BJ (cell line): ENCODE results near the gene PRRT1. TPM values are rescaled to one million over a fixed set of nuclear protein-coding genes. Genes with fewer than 3 reads are reported as not detected.
"Not testable (repeated sequence)": the region's sequence is repeated elsewhere in the genome, so short reads cannot be mapped to it uniquely, and the experiment has no call there.

Experiments used
- CTCF ChIA-PET: fragments of 350-600 bp; formaldehyde crosslinking; extraction: SDS; loops from one replicate; lab custom pipeline; 2021; ENCODE audit warnings: antibody characterized with exemption, inconsistent platforms; lab: Yijun Ruan, JAX
- POLR2A ChIA-PET: fragments of 300-600 bp; sonication (Branson Sonifier 250); formaldehyde crosslinking; extraction: SDS; loops from one replicate; lab custom pipeline; 2021; ENCODE audit warnings: antibody characterized with exemption; lab: Charles Lee
- DNase-seq: peaks from one replicate; pipeline ENCODE4 v3.0.0-alpha.2; 2011; ENCODE audit warnings: low read depth
- H3K27me3 ChIP-seq: 2 replicates; pipeline ENCODE4 v1.6.0; 2011; ENCODE audit warnings: low read length; ENCODE audit not compliant: control insufficient read depth, insufficient read depth
- H3K36me3 ChIP-seq: 2 replicates; pipeline ENCODE4 v1.5.1; 2011; ENCODE audit warnings: low read length; ENCODE audit not compliant: control insufficient read depth, insufficient read depth
- H3K4me3 ChIP-seq: 2 replicates; pipeline ENCODE4 v1.5.1; 2011; ENCODE audit warnings: low read depth, mild to moderate bottlenecking, control low read depth, low read length
- polyA plus RNA-seq: library from polyadenylated mRNA; depleted of rRNA; stranded (reverse); fragments of >200 nt; gene quantifications from 2 replicates; pipeline ENCODE4 v1.2.3, GENCODE V29; 2011
- TF ChIP-seq, protein P1 (sequence below): IDR thresholded peaks from 2 replicates; pipeline ENCODE4 v1.5.1; 2011; ENCODE audit warnings: low read depth, mild to moderate bottlenecking, control low read depth, inconsistent platforms, low read length, moderate library complexity; ENCODE audit not compliant: insufficient read depth

Gene PRRT1
- polyA plus RNA-seq, 1 experiment, result 0.78 TPM

DNA sequence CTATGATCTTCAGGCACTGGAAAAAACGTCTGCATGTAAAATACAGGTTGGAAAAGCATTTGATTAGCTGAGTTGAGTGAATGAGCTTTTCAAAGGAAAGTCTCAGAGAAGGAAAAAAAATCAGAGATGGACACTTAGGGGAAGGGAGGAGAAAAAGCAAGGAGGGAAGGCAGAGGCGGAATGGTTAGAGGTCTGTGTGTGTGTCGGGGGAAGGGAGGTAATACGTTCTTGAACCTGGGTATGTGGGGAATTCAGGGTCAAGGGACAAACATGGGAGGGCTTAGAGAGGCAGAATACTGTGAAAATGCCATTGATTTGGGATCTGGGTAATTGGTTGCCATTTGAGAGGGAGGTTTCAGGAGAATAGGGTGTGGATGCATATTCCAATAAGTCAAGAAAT lies 5.1 kb downstream of the PRRT1 start:
- no peak for DNase-seq
- TF ChIP-seq, protein P1, sequence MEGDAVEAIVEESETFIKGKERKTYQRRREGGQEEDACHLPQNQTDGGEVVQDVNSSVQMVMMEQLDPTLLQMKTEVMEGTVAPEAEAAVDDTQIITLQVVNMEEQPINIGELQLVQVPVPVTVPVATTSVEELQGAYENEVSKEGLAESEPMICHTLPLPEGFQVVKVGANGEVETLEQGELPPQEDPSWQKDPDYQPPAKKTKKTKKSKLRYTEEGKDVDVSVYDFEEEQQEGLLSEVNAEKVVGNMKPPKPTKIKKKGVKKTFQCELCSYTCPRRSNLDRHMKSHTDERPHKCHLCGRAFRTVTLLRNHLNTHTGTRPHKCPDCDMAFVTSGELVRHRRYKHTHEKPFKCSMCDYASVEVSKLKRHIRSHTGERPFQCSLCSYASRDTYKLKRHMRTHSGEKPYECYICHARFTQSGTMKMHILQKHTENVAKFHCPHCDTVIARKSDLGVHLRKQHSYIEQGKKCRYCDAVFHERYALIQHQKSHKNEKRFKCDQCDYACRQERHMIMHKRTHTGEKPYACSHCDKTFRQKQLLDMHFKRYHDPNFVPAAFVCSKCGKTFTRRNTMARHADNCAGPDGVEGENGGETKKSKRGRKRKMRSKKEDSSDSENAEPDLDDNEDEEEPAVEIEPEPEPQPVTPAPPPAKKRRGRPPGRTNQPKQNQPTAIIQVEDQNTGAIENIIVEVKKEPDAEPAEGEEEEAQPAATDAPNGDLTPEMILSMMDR, result no peak
- Histone ChIP-seq H3K36me3 (peaks cover 6% of the 10 kb centered on the region), H3K4me3 (no peak overlapping the region), H3K27me3 (no peaks in the 10 kb centered on the region)
- CTCF ChIA-PET, result interaction anchor here (1.5 kb wide), 1 partner anchor 28 kb away, joined by 5 read pairs; no protein-coding TSS in a partner anchor
- POLR2A ChIA-PET, result no interaction called here

DNA sequence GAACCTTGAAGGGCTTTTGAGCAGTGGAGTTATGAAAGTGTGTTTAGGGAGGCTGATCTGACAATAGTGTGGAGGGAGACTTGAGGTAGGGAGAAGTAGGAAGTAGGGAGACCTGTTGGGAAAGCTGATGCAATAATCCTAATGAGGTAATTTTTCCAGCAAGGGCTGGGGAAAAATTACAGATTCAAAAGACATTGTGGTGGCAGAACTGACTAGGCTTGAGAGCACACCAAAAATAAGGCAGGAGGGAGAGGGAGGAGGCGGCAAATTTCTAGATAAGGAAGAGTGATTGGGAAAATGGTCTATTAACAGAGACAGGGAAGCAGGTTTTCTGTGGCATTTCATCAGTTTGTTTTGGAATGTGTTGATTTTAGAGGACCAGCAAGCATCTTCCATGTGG lies 5.5 kb downstream of the PRRT1 start:
- ChIA-PET CTCF (interaction anchor here (0.8 to 1.5 kb wide), 3 partner anchors 18 to 32 kb away, joined by 3 to 5 read pairs (median 3); partner anchors contain the start of gene ATF6B), POLR2A (interaction anchor here (0.6 kb wide), 1 partner anchor 709 kb away, joined by 4 read pairs; no protein-coding TSS in a partner anchor)
- peaks cover 6% of the 10 kb centered on the region for H3K36me3 ChIP-seq
- DNase-seq, result no peak
- no peak overlapping the region for H3K4me3 ChIP-seq
- TF ChIP-seq, protein P1, result no peak
- no peaks in the 10 kb centered on the region for H3K27me3 ChIP-seq

DNA sequence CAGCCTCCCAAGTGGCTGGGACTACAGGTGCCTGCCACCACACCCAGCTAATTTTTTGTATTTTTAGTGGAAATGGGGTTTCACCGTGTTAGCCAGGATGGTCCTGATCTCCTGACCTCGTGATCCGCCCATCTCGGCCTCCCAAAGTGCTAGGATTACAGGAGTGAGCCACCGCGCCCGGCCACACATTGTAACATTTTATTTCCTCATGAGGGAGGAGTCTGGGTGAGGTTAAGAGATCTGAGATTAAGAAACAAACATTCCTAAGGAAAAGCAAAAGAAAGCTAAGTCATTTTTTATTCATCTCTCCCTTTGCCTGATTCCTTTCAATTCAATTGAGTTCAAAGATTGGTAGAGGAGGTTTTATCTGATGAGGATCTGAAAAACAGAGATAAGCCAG lies 7.5 kb downstream of the PRRT1 start:
- POLR2A ChIA-PET, result interaction anchor here (0.9 kb wide), 1 partner anchor 167 kb away, joined by 8 read pairs; no protein-coding TSS in a partner anchor
- not testable (repeated sequence) for H3K4me3 ChIP-seq, DNase-seq, H3K27me3 ChIP-seq, H3K36me3 ChIP-seq
- CTCF ChIA-PET, result interaction anchor here (1.0 to 1.4 kb wide), 2 partner anchors 16 to 25 kb away, joined by 3 to 7 read pairs; partner anchors contain the start of gene ATF6B

DNA sequence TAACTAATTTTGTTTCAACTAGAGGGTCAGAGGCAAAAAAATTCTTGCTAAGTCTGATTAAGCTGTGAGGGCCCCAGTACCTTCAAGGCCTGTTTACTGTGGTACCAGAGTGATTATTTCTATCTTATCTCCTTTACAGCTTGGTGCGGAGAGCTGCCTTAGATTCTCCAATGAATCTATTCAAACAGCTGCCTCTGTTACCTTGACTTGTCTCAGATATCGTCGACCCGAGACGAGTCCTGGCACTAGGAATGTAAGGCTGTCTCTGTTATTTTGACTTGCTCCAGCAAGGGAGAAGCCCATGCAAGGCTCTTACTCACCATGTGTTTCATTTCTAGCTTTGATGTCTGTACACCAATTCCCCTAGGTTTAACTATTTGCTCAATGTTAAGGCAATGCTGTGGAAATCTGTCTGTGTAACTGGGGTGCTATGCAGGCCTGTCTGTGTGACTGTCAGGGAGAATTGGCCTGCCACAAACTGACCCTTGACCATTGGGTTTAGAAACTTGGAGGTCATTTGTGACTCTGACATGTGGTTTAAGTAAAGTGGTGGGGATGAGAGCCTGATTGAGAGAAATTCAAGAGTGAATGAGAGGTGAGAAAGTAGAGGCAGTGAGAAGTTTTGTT lies 11.2 kb downstream of the PRRT1 start:
- ChIA-PET CTCF (interaction anchor here (1.0 to 1.5 kb wide), 2 partner anchors 11 to 25 kb away, joined by 3 to 4 read pairs; partner anchors contain the start of gene FKBPL), POLR2A (no interaction called here)
- Histone ChIP-seq H3K4me3 (no peak overlapping the region), H3K27me3 (no peaks in the 10 kb centered on the region; the same call in 1 of the 2 replicates), H3K36me3 (no peaks in the 10 kb centered on the region)
- TF ChIP-seq, protein P1, result no peak
- DNase-seq, result no peak

GRCh38 chr6:32139590-32139989 lies 12.1 kb downstream of the PRRT1 start:
- DNase-seq, result no peak
- no peak overlapping the region for H3K4me3 ChIP-seq
- H3K27me3 ChIP-seq, result no peaks in the 10 kb centered on the region; the same call in 1 of the 2 replicates
- ChIA-PET CTCF (interaction anchor here (1.0 to 1.5 kb wide), 2 partner anchors 10 to 26 kb away, joined by 3 to 4 read pairs; partner anchors contain the start of gene FKBPL), POLR2A (no interaction called here)
- TF ChIP-seq, protein P1, result no peak
- no peaks in the 10 kb centered on the region for H3K36me3 ChIP-seq
